Peyer's patch (tissue), 4 donors: ENCODE data around the gene HP1BP3.

Experiments
- POLR2A ChIP-seq, 2 donors: fragments of 450-650 bp; IDR thresholded peaks; one replicate each; pipeline ENCODE4 v1.5.1; 2017; ENCODE audit warnings: antibody characterized with exemption in 2 of 2, mild to moderate bottlenecking in 2 of 2, moderate library complexity in 2 of 2
- TF ChIP-seq, protein P1 (sequence below), 6 experiments: fragments of 450-650 bp in 4 of 6; fragments of 200-600 bp in 2 of 6; sonication (generic) in 1 of 6; IDR thresholded peaks; one replicate each; pipeline ENCODE4 v1.5.1; 2017 to 2019; ENCODE audit warnings: antibody characterized with exemption in 6 of 6, mild to moderate bottlenecking in 3 of 6, moderate library complexity in 1 of 6

DNA sequence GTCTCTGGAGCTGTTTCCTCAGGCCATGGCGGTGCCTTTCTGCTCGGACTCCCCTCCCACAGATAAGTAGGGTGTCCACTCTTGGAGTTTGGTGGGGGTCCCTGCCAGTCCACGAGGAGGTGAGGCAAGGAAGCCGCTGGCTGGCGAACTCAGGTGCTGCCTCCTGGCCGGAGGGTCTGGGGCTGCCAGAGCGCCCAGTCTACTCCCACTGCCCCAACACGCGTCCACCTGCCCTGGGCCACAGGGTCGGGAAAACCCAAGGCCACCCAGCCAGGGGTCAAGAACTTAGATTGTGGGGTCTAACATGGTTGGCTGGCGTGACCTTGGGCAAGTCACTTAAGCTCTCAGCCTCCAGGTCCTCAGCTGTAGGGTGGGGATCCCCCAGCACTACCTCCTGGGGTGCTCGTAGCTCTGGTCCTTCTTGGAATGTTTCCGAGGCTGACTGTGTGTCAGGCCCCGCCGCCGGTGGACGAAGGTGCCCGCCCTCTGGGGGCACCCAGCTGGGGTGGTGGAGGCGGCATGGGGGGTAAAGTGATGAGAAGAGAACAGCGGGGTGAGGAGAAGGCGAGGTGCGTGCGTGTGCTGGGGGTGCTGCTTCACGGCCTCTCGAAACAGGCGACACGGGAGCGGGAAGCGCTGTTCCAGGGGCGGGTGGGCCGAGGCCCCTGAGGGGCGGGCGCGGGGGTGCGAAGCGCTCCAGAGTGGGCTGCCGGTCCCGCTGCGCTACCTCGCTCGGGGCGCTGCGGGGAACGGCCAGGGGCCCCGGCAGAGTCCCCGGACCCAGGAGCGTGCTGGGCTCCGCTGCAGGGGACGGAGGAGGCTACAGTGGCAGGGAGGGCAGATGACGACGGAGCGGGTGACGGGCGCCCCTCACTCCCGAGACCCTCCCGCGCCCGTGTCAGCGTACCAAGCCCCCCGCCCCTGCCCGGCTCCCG, 55.8 kb downstream of the HP1BP3 start:
- TF ChIP-seq, protein P1, sequence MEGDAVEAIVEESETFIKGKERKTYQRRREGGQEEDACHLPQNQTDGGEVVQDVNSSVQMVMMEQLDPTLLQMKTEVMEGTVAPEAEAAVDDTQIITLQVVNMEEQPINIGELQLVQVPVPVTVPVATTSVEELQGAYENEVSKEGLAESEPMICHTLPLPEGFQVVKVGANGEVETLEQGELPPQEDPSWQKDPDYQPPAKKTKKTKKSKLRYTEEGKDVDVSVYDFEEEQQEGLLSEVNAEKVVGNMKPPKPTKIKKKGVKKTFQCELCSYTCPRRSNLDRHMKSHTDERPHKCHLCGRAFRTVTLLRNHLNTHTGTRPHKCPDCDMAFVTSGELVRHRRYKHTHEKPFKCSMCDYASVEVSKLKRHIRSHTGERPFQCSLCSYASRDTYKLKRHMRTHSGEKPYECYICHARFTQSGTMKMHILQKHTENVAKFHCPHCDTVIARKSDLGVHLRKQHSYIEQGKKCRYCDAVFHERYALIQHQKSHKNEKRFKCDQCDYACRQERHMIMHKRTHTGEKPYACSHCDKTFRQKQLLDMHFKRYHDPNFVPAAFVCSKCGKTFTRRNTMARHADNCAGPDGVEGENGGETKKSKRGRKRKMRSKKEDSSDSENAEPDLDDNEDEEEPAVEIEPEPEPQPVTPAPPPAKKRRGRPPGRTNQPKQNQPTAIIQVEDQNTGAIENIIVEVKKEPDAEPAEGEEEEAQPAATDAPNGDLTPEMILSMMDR (IDR thresholded peaks at IDR 0.05): no peak
- TF ChIP-seq POLR2A (IDR thresholded peaks at IDR 0.05): no peak
